Sciatic nerve (tissue), 2 donors: ENCODE data around the gene ASTN2. TPM values are rescaled to one million over a fixed set of nuclear protein-coding genes. Genes with fewer than 3 reads are reported as not detected.

ENCODE experiments used
- ATAC-seq: fragments of 200-7000 bp; cut with Tn5 transposase; one replicate; pipeline ENCODE4 v1.9.1; 2020; ENCODE audit warnings: mild to moderate bottlenecking, moderate library complexity
- DNase-seq: peaks from one replicate; pipeline ENCODE4 v3.0.0-alpha.2; 2020; ENCODE audit warnings: low spot score
- intact Hi-C: fragments of 100-400 bp; cut with DNase I; formaldehyde crosslinking; loops from one replicate; pipeline ENCODE4 v1.14.2; 2022
- total RNA-seq: library from RNA; stranded (reverse); fragmentation: NEBNext Ultra II Directional; extraction: Animal tissue kit (Norgen Biotek cat#: 25700); gene quantifications from one replicate; pipeline ENCODE4 v1.2.1, GENCODE V29; 2021
- donor health status: DM: no; HTN: no; CAD: no.
- donor health status: DM: no; HTN: no; CAD: no.

The ASTN2 gene
- total RNA-seq, 1 donor from 2014 or later, result 19.1 TPM

DNA sequence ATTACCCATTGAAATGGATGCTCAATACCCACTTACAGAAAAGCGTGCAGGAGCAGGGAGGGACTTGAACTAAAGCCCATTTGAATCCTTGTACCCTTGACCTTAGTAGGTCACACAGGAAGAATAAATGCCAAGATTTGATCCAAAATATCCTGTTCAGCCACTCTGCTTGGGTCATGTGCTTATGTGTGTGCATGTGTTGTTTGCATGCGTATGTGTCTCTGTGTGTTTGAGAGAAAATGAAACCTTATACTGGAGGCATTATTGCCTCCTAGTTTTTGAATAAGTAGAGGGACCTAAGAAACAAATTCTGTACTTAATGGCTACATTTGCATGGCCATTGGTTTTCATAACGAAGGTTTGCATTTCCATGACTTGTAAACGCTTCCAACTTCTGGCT, 791.1 kb downstream of the ASTN2 start:
- intact Hi-C loops, result no loop called here
- no peak for DNase-seq
- ATAC-seq, result peak; percentile 39

DNA sequence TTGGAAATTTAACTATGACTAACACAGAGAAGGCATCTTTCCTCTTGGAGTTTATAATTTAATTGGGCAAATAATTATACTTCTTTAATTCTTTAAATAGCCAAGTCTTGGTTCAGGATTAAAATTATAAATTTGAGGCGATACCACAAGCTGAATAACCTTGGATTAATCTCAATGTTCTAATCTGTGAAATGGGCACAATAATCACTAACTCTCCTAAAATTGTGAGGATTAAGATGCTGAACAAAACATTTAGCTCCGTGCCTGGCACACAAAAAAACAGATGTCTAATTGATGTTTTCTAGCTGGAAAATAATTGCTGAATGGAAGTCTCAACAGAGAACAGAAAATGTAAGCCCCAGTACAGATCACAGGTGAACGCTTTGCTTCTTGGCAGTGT, 797.5 kb downstream of the ASTN2 start:
- DNase-seq, result no peak
- ATAC-seq, result no peak
- intact Hi-C loops, result no loop called here

DNA sequence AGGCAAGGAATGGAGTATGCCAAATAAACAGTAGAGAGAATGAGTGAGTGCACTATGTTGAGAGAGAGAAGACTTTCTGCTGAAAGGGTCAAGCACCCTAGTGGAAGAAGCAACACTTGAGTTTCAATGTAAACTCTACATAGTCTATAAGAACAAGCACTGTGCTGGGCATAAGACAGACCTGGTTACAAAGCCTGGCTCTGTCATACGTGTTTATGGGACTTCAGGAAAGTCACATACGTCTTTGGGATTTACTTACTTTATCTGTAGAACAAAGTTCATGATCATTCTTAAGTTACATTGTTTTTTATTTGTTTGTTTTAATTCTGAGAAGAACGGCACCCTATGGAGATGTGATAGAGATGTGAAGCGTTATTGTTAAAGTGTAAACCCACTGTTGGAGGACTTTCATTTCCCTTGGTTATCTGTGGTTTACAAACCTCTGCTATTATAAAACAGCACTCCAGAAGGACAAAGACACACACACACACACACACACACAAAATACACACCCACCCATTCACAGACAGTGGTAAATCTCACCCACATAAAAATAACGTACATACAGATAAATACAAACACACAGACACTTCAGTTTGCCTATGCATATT, 798.4 kb downstream of the ASTN2 start:
- ATAC-seq, result no peak
- DNase-seq, result no peak
- intact Hi-C loops, result no loop called here

DNA sequence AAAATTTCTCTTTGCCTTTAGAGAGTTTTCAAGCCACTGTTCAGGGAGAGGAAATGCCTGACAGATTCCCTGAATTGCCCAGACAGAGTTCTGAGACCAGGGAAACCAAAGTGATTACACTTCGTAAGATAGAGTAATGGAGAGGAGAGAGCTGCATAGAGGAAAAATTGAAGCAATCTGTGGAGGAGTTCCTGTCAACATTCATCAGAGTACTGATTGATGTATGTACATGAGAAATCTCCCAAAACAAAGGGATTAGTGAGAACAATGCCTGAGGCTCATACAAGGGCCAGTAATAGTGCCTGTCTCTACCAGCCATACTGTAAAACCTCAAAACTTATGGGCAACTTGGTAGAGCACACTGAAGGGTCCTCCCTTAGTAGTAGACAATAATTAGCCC, 806.8 kb downstream of the ASTN2 start:
- ATAC-seq, result no peak
- intact Hi-C loops, result no loop called here

DNA sequence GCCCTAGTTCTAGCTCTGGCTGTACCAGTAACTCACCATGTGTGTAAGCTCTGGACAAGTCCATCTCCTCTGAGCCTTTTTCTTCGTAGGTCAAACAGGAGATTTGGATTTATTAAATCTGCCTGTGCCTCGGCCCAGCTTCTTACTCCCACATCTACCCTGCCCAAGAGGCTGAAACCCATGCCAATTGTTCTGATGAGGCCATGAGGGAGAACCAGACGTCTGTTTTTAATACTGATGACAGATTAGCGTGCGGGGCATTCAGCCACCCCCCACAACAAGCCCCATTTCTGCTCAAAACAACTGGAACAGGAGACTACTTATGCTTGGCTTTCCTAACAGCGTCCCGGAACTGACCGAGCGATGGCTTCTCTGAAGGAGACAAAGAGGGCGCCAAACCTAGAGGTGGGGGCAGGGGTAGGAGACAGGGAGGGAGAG, 808.9 kb downstream of the ASTN2 start:
- ATAC-seq (no peak), DNase-seq (no peak)
- intact Hi-C loops, result no loop called here

More for the DNA sequence above, 806.8 kb downstream of the ASTN2 start:
- no peak for DNase-seq

DNA sequence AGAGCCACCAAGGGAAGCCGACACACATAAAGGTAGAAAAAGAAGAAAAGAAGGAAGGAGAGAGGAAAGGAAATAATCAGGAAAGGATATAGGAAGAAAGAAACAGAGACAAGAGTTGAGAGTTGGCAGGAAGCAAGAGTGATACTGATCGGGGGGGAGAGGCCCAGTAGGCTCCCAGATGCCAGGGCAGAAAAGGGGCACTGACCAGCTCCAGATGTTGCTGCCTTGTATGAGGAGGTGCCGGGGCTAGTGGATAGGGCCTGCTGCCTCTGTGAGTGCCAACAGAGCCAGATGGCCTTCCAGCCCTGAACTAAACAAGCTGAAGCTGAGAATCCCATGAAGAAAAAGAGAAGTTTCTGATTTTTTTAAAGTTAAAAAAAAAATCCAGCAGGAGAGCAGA, 809.8 kb downstream of the ASTN2 start:
- intact Hi-C loops, result no loop called here
- ATAC-seq, result no peak
- DNase-seq, result no peak

DNA sequence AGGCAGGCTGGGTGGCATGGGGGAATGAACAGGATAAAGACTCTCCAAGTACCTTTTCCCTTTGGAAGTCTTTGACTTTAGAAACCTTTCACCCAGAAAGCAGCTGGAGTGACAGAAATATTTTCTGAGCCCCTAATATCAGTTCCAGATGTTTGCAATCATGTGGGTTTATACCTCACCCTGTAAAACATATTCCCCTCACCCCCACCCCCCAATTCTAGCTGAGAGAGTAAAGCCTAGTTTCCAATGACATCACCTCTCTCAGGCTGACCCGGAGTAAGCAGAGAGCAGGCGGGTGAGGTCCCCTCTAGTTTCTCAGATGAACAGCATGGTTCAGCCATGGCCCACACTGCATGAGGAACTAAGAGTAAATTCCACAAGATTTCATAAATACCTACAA, 810.6 kb downstream of the ASTN2 start:
- intact Hi-C loops, result no loop called here
- ATAC-seq (no peak), DNase-seq (no peak)

DNA sequence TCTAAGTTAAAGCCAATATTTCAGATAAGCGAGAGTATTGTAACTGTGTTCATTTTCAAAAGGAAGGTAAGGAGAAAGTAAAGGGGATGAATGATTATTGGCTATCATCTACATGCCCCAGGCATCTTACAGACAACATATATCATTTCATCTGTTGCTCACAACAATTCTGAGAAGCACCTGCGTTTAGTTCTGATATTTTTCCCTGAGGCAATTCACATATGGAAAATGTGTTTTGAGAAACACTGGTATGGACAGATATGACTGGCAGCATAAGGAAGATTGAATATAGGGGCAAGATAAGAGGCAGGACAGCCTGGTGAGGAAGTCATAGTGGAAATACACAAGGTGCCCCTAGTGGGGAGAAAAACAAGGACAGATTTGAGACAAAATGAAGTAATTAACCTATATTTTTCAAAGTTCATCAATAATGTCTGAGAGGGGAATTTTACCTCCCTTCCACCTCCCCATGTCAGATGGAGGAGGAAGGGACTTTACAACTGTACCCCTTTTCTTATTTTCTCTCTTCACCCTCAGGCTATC, 815.4 kb downstream of the ASTN2 start:
- no peak for ATAC-seq
- DNase-seq, result no peak
- intact Hi-C loops, result no loop called here

DNA sequence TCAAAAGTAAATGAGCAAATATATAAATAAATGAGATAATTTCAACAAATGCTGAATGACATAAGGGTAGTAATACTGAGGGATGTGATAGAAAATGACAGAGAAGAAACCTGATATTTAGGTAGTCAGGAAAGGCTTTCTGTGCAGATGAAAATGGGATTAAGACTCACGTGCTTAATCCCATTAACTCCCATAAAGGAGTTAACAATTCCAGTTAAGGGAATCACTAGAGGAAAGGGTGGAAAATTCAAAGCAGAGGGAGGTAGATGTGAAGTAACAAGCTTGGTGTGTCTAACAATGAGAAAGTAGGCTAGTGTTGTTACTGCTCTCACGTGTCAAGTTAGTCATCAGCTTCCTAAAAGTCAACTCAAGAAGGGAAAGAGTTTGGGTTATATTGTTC, 818.2 kb downstream of the ASTN2 start:
- DNase-seq, result no peak
- intact Hi-C loops, result no loop called here
- ATAC-seq, result no peak

DNA sequence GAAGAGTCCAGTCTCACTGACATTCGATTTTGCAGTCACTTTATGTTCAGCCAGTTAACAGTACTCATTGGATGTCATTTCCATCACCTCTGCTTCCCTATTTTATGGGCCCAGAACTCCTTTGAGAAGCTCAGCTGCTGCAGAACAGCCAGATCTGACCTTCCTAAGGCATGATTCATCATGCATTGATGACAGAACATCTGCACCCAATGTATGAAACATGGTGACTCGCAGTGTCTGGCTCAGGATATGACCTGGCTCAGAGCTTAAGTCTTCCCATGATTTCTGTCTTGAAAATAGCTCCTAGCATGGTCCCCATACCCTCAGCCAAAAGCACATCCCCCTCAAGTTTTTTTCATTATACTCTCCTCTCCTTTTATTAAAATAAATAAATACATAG, 820.3 kb downstream of the ASTN2 start:
- ATAC-seq (no peak), DNase-seq (no peak)
- intact Hi-C loops, result loop anchor here (5.0 kb wide), 1 partner anchor 1963 kb away; no protein-coding TSS in a partner anchor

DNA sequence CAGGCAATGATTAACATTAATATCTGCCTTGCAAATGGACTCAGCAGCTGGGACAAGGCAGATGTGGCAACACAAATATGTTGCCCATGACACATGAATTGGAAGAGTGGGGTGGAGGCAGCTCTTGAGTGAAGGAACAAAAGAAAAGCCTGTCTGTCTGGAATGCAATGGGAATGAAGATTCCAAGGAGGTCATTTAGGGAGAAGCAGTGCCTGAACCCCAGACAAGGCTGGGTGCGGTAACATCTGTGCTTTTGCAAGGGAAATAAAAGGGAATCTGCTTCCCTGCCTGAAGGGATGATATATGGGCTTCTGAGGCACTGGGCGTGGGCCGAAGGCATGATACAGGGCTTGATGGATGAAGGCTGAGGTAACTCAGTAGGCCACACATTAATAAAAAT, 821.9 kb downstream of the ASTN2 start:
- DNase-seq (no peak), ATAC-seq (no peak)
- intact Hi-C loops, result loop anchor here (5.0 kb wide), 1 partner anchor 1964 kb away; no protein-coding TSS in a partner anchor

DNA sequence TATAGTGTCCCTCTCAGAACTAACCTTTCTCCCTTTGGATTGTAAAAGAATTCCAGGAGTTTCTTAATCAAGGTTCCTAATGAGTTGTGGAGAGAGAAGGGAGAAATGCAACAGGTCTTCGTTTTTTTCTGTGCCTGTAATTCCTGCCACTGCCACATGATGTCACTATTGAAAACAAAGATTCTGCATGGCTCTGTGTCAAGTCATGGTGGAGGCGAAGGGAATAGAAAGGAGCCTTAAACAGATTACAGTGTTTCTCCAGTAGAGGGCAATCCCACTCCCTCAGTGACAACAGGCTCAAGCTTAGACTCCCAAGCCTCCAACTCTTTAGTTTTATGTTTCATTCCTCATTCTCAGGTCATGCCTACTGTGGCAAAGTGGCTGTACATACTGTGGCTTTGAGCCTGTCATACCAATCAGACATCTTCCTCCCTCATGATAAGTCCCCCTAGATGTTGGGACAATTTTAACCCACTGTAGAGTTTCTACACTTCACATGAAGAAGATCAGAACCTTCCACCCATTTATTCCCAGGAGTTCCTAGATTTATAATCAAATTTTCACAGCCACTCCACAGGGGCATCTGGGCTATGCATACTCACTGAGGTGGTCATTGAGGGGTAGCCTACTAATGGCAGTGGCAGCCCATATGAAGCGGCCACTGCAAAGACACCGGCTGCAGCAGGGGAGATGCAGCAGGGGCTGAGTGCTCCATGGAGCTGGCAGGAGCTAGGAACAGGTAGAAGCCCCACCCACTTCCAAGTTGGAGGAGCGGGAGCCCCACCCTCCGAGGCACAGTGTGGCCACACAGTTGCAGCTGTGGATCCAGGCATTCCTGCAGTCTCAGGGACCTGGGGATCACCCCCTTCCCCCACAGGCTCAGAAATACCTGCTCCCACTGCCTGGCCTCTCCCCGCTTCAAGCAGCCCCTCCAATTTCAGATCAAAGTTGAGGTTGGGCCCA, 825.2 kb downstream of the ASTN2 start:
- intact Hi-C loops, result loop anchor here (5.0 kb wide), 1 partner anchor 1968 kb away; no protein-coding TSS in a partner anchor
- peak; percentile 45 for ATAC-seq
- DNase-seq, result no peak

DNA sequence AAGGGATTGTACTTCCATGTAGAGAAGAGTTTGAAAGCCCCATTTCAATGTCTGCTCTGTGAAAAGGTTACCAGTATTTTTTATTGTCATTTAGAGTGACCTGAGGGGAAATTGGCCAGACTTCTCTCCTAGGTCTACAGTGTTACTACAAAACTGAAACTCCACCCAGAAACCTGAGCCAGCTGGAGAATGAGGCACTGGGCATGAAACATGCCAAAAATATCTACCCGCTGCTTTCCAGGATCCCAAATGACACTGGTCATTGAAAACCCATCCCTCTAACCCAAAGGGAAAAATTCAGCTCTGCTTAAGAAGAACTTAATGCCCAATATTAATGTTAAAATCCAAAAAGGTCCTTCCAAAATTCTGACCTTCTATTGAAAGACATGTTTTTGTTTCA, 826.9 kb downstream of the ASTN2 start:
- no peak for ATAC-seq
- intact Hi-C loops, result no loop called here

DNA sequence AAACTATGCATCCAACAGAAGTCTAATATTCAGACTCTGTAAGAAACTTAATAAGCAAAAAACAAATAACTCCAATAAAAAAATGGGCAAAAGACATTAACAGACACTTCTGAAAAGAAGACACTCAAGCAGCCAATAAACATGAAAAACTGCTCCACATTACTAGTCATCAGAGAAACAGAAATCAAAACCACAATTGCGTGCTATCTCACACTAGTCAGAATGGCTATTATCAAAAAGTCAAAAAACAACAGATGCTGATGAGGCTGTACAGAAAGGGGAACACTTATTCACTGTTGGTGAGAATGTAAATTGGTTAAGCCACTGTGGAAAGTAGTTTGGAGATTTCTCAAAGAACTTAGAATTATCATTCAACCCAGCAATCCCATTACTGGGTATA, 829.0 kb downstream of the ASTN2 start:
- no peak for DNase-seq
- no peak for ATAC-seq
- intact Hi-C loops, result no loop called here

More for the DNA sequence above, 826.9 kb downstream of the ASTN2 start:
- DNase-seq, result no peak

DNA sequence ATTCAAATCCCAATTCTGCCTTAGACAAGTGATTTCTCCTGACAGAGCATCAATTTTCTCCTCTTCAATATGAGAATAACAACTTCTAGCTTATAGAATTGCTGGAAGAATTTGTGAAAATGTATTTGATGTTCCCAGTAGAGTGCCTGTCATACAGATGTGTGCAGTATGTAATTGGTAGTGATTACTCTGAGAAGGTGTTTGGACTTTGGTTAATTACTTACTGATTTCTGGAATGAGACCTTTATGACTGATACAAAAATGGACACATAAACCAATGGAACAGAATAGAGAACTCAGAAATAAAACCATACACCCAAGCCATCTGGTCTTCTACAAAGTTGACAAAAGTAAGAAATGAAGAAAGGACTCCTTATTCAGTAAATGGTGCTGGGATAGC, 829.7 kb downstream of the ASTN2 start:
- intact Hi-C loops, result no loop called here
- ATAC-seq (no peak), DNase-seq (no peak)

DNA sequence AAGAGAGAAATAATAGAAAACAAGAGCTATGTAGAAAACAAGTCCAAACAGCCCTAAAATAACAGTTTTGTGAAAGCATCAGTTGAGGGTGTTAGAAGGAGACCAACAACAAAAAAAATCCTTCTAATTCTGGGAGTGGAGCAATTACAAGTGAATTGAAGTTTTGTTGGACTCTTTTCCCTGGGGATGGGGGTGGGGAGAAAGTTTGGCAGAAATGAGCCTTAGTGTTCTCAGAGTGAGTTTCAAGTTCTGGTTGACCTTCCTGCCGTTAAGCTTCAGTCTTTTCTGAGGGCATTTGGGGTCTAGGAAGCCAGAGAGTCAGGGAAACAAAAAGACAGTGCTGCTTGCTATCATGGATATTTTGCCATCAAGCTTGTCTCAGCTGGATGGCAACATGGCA, 834.0 kb downstream of the ASTN2 start:
- ATAC-seq, result peak; percentile 93
- intact Hi-C loops, result no loop called here
- DNase-seq, result peak; percentile 71

DNA sequence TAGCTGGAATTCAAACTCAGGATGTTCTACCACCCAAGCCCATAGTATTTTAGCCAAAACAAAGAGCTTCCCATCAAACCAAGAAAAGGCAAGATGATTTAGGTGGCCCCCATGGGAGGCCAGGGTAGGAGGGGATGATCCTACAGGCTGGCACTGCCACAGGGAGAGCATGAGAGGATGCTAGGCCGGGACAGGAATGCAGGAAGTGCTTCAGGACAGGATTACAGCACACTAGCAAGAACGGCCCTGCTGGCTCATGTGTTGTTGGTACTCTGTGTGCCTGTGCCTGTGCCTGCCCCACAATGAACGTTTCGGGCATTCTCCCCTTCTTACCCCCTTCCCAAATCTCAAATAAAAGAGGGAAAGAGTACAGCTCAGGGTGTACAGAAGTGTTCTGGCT, 838.5 kb downstream of the ASTN2 start:
- DNase-seq (no peak), ATAC-seq (no peak)
- intact Hi-C loops, result no loop called here

DNA sequence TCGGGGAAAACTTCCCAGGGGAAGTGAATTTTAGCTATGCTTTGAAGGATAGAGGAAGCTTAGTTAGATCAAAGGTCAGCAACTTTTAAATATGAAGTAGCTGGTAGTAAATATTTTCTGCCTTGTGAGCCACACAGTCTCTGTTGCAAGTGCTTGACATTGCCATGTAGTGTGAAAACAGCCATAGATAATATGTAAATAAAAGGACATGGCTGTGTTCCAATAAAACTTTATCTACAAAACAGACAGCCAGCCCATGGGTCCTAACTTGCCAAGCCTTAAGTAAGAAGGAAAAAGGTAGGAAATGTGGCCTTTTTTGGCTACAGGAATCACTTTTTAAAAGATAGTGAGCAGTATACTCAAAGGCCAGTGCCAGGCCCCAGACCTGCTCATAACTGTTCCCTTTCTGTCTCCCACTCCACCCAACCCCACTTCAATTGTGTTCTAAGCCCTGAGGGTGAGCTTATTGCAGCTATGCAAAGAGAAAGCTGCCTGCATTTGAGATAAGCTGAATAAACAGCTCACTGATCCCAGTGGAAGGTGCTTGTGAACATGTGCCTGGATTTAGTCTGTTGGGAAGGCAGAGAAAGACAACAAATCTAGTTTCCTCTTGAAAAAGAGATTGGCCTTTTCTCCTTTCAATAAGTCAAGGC, 840.7 kb downstream of the ASTN2 start:
- no peak for DNase-seq
- no peak for ATAC-seq
- intact Hi-C loops, result no loop called here

DNA sequence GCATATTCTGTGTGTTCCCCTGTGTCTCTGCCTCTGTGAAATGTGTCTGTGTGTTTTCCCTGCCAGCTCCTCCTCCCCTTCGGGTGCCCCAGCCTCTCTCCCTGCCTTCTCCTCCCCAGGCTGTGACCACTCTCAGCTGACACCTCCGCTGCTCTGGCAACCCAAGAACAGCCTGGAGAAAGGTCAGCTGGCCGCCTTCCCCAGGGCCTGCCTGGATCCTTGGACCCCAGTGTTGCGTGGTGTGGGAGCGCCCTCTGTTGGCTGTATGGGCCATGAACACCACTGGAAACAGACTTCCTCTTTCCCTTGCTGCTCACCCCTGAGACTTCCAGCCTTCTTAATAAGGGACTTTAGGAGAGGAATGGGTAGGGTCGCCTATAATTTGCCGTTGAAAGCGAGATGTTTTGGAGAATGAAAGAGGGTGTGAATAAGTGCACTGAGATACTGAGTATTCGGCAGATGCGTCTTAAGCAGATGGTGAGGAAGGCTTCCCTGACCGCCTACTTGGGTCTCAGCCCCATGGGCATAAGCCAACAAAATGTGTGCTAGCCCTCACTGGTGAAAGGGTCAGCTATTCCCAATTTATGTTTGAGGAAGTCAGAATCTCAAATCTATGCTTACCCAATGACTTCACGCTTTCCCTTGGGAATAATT, 842.6 kb downstream of the ASTN2 start:
- intact Hi-C loops, result no loop called here
- ATAC-seq (peak; percentile 97), DNase-seq (peak; percentile 92)
